HUDEP-2 (cell line): Measurements from ENCODE around the gene ESYT1.

Experiments used
- DNase-seq, 76 experiments: peaks; one replicate each; lab custom pipeline; 2025; ENCODE audit not compliant: unreplicated experiment in 76 of 76; lab: John Stamatoyannopoulos, UW

The ESYT1 gene

DNA sequence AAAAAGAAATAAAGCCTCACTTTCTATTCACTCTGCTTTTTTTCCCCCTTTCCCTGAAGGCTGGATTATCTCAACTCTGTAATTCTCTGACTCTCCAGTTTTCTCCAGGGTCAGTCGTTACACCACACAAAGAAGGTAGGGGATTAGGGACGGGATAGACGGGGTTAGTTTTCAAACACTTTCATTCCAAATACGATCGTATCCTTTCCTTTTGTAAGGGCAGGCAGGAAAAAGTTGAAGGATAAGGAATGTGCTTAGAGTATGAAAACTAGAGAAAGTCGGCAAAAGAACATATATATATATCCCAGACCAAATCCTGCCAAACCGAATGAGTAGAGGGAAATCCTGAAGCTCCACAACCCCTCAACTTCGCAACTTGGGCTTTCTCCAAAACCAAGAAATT, 581 bp upstream of the ESYT1 start:
- DNase-seq, result no peak

DNA sequence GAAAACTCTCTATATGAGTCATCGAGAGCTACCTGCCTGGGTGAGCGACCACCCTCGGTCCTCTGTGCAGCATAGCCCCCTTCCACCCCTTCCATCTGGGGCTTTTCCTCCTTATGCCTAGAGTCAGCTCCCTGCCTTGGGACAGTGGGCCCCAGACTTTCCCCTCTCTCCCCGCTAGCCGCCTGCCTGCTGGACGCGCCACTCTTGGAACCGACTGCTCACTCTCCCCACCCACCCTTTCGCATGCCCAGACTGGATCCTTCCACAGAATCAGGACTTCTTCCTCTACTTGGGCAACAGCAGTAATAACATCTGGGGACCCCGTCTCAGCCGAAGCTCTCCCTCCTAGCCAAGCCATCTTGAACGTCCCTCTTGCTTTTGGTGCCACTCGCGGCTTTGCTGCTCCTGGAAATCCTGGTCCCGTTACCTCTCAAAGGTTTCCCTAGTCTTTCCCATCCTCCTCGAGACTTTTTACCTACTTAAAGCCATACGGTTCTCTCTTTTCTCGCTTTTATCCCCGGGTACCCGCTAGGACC, 671 bp downstream of the ESYT1 start:
- peak in 6 of 76 experiments; percentile 23 to 59 (median 44) for DNase-seq

DNA sequence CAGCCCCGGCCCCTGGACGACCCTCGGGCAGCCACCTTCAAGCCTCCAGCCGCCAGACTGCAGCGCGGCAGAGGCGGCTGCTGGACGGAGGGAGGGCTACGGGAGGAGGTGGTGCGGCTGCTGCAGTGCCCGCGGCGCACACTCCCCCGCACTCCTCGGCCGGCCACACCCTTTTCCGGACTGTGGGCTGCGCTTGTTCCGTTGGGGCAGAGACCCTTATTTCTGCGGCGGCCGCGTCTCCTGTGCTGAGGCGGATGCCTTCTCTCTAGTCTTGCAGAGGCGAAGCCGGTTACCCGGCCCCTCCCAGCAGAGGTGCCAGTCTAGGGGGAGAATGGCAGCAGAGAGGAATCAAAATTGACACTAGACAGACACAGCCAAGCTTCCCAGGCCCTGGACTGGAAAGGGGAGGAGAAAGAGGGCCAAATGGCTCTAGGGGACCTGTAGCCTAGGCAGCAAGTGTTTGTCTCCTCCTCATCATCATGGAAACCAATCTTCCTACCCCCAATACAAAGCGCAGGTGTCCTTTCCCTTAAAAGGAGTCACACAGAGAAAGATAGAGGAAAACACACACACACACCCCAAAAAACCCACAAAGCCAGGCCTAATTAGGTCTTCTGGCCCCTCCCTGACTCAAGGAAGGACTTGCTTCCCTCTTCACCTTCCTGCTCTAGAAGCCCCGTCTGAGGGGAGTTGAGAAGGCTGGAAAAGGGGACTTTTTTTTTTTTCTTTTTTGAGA, 1.3 kb downstream of the ESYT1 start:
- peak in 71 of 76 experiments; percentile 4 to 85 (median 62) for DNase-seq

DNA sequence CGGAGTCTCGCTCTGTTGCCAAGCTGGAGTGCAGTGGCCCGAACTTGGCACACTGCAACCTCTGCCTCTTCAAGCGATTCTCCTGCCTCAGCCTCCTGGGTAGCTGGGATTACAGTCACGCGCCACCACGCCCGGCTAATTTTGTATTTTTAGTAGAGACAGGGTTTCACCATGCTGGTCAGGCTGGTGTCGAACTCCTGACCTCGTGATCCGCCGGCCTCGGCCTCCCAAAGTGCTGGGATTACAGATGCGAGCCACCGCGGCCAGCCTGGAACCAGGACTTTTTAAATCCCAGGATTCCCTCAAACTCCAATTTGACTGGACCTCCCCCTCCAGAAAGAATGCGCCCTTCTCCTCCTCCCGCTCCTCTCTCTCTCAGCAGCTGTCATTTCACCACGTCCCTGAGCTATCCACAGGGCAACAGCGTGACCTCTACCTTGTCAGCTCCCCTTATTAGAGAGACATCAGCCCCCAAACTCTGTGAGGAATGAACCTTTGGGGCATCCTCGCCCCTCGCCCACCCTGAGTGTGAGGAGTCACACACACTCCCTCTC, 2.0 kb downstream of the ESYT1 start:
- DNase-seq, result no peak

DNA sequence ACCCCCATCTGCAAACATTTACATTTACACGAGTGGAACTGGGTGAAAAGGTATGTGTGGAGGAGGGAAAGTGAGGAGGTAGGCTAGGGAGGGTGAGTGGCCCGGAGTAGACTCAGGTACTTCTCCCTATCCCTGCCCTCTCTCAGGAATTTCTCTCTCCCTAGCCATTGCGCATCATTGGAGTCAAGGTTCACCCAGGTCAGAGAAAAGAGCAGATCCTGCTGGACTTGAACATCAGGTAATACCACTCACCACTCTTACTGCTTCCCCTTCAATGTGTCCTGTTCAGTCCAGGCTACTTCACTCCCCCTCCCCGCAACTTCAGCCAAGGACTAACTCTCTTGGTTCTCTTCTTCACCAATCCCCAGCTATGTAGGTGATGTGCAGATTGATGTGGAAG, 2.8 kb downstream of the ESYT1 start:
- DNase-seq, result no peak

DNA sequence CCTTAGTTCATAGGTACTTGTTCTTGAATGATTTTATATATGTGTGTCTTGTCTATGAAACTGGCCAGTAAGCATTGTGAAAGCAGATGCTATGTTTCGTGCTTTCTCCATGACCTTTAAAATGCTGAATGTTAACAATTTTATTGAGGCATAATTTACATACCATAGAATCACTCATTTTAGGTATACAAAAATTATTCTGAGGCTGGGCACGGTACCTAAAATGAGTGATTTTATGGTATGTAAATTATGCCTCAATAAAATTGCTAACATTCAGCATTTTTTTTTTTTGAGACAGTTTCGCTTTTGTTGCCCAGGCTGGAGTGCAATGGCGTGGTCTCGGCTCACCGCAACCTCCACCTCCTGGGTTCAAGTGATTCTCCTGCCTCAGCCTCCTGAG, 6.8 kb downstream of the ESYT1 start:
- no peak for DNase-seq

DNA sequence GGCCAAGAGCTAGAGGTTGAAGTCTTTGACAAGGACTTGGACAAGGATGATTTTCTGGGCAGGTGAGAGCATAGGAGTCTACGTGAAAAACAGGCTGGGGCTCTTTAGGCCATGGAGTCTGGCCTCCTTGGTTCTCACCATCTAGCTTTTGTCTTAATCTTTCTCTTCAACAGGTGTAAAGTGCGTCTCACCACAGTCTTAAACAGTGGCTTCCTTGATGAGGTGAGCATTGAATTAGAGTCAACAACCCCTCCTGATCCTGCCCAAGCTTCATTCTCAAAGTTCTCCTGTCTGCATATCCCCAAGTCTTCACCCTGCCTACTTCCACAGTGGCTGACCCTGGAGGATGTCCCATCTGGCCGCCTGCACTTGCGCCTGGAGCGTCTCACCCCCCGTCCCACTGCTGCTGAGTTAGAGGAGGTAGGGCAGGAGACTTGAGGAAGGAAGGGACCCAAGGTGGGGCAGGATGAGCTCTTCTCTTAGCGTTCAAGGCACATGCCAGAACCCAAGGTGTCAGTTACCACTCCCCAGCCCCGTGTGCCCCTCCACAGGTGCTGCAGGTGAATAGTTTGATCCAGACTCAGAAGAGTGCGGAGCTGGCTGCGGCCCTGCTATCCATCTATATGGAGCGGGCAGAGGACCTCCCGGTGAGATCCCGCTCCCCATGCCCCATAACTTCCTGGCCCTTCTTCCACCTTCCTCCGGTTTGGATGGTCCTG, 9.9 kb downstream of the ESYT1 start:
- DNase-seq, result no peak

DNA sequence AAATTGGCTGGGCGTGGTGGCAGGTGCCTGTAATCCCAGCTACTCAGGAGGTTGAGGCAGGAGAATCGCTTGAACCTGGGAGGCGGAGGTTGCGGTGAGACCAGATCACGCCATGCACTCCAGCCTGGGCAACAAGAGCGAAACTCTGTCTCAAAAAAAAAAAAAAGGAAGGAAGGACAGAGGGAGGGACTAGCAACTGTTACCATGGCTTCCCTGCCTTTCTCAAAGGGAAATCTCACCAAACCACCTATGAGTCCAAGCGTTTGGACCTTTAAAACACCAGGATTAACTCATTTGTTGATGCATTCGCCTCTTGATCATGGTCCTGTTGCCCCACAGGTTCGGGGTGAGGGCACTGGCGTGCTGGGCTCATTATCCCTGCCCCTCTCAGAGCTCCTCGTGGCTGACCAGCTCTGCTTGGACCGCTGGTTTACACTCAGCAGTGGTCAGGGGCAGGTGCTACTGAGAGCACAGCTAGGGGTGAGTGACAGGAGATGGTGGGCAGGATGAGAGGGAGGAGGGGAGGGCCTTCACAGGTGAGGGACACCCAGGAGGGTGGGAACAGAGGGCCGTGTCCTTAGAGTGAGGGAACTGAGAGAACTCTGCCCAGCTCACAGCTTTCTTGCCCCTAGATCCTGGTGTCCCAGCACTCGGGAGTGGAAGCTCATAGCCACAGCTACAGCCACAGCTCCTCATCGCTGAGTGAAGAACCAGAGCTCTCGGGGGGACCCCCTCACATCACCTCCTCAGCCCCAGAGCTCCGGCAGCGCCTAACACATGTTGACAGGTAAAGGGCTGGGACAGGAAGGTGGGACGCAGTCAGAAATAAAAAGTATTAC, 14.1 kb downstream of the ESYT1 start:
- DNase-seq, result no peak

DNA sequence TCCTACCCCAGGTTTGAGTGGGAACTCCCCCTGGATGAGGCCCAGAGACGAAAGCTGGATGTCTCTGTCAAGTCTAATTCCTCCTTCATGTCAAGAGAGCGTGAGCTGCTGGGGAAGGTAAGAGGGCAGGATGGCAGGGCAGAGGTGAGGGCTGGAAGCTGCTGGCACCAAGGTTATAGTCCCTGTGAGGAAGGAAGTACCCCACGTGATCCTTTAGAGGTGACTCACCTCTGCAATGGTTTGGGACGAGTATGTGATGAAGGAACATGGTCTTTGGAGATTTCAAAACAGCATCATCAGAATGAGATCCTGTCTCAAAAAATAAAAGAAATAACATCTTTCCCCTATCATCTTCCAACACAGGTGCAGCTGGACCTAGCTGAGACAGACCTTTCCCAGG, 15.2 kb downstream of the ESYT1 start:
- no peak for DNase-seq

DNA sequence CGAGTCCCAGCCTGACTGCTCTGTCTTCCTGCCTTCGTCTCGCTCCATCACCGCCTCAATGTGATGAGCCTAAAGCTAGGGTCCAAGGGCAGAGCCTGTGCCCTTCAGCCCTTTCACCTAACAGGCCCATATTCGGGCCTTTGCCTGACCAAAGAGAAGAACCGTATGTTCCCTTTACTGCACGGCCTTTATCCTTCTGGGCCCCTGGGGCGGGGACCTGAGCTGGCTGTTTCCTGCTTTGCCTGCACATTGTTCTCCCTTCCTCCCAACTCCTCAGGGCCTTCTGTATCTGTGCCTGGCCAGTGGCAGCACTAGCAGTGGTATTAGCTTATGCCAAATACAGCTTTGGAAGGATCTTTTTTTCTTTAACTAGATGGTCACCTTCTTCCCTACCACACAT, 15.8 kb downstream of the ESYT1 start:
- no peak for DNase-seq

DNA sequence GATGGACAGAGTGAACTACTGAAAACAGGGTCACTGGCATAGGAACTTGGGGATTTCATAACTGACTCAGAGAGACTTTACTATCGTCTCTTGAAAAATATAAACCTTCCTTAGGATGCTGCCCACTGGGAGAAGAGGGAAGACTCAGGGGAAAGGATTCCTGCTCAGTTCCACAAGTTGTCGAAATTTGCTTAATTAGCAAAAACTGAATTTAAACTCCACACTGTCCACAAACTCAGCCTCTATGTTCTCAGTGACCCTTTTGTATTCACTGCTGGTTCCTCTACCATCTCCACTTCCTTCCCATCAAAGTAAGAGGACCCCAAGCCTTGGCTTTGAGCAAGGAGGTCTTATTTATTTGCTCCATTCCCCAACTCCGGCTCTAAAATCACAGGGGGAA, 17.1 kb downstream of the ESYT1 start:
- DNase-seq, result no peak

DNA sequence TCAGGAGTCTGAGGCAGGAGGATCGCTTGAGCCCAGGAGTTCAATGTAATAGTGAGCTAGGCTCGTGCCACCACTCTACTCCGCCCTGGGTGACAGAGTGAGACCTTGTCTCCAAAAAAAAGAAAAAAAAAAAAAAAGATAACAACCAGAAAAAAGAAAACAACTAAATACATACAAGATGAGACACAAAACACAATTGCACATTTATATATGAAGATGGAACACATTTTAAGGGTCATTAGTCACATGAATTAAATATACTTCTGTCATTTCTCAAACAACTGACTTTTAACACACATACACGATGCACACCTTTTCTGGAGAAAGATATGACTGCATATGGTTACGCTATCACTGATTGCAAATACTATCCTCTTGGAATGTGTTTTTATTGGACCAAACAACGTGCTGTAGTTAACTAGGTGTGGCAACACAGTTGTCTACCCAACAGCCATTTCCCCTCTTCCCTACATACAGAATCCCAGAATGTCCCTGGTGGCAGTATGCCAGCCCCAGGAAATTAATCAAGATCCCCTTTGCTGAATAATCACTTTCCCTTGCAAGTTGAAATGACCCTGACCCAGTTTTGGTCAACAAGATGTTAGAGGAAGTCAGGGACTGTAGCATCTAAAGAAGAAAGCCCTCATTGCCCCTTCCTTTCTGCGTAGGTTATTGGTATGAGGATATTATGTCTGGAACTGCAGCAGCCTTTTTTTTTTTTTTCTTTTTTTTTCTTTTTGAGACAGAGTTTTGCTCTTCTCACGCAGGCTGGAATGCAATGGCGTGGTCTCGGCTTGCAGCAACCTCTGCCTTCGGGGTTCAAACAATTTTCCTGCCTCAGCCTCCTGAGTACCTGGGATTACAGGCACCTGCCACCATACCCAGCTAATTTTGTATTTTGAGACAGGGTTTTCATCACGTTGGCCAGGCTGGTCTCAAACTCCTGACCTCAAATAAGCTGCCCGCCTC, 18.7 kb downstream of the ESYT1 start:
- DNase-seq, result no peak

DNA sequence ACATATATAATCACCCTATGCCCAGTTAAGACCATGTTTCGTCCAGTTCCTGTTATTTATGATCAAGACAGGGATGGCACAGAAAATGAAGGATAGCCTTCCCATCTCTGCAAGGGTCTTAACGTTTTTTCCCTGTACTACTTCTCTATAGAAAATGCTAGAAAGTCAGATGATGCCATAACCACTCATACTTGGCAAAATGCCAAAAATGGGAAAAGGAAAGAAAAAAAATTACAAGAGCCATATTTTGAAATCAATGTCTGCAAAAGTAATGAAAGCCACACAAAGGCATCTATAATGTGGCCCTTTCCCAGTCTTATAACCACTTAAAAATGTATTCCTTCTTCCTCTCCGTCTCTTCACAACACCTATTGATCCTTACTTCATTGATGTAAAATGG, 22.5 kb downstream of the ESYT1 start:
- peak in 2 of 76 experiments; percentile 22 to 31 for DNase-seq

DNA sequence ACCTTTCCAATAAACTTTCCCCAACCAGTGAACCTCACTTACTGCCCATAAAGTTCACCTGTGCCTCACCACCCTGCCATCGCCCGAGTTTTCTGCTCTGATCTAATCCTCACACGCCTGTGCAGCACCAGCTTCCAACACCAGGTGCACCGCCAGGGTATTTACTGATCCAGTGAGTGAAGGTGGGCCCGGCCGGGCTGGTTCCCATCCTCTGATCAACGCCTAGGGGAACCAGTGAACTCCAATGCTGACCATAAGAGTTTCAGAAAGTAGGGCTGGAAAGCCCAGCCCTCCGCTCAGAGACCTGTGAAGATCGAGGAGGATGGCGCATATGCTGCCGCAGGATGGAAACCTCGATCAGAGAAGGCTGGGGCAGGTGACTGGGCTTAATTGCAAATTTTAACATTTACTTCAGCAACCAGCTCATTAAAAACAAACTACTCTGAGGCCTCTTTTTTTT, 23.6 kb downstream of the ESYT1 start:
- peak in 63 of 76 experiments; percentile 10 to 73 (median 46) for DNase-seq

DNA sequence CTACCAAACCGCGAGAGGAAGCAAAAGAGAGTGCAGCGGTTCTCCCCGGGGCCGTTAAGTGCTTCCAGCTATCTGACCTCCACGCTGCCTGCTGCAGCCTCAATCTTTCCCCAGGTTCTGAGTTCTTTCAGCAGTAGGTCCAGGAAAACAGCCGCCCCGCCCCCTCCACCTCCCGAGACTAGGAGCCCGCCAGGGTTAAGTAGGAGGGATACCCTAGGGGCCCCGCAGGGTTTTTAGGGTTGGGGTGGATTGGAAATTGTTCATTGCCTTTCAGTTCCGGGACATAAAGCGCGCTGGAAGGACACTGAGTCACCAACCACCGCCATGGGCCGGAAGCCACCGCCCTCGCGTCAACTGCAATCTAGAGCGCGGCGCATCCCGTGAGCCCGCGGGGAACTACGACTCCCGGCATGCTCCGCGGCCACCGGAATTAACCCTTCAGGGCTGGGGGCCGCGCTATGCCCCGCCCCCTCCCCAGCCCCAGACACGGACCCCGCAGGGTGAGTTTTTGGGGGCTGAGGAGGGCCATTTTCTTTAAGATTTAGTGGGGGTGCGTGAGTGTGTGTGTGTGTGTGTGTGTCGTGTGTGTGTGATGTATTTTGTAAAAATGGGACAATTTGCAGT, 24.2 kb downstream of the ESYT1 start, which contains the start of gene MYL6B:
TSS of gene MYL6B (plus strand) at position 456 of the 624 bp plus-strand sequence. CDS start 1,332 bp downstream, outside the sequence.
- DNase-seq, result peak in 73 of 76 experiments; percentile 42 to 91 (median 84)

DNA sequence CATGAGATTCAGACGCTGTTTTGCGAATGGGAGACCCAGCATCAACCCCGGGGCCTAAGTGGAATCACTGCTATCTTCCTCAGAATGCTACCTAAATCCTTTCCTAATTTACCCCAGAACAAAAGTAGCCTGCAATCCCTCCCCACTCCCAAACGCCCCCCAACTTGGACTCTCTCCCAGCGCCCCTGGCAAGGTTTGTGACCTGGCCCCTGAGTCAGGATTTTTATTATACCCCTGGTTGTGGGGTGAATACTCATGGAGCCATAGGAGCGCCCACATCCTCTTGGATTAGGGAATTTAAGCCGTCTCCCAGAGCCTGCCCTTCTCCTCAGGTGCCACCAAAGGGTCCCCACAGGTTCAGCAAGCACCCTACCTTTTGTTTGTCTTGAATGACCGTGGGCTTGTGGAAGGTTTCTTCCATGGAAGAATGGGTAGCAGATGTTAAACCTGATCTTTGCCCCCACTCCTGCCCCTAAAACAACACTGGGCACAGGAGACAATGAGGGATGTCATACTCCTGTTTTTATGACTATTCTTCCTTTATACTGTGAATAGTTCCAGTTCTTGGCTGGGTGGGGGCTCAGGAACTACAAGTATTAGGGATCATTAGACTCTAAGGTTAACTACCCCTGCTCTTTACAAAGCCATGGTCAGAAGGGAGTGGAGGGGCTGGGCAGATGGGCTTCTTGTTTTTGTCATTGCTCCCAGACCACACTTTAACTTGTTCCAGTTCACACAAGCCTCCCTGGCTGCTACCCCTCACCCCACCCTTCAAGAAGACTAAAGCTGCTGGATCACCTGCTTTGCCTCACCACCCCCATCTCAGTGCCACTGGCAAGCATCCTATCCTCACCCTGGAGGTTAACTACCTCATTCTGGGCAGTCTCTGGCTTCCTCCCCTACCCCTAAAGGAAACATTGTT, 24.9 kb downstream of the ESYT1 start:
- DNase-seq, result peak in 8 of 76 experiments; percentile 9 to 44 (median 18)

DNA sequence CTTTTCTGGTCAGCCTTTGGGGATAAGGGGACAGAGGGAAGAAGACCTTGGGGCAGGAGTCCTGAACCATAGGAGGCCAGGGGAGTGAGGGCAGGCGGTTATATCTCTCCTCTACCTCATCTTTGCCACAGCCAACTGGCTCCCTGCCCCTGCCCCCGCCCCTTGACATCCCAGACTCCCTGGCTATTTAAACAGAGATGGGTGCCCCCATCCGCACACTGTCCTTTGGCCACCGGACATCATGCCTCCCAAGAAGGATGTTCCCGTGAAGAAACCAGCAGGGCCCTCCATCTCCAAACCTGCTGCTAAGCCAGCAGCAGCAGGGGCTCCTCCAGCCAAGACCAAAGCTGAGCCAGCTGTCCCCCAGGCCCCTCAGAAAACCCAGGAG, 25.6 kb downstream of the ESYT1 start:
- peak in 4 of 76 experiments; percentile 15 to 29 (median 23) for DNase-seq
